Coronary artery (tissue), 2 donors: ENCODE data around the gene RGS14.
A peak's percentile ranks its signal among the peaks of the same experiment; 100 is the strongest.

Source experiments
- DNase-seq: peaks from one replicate; pipeline ENCODE4 v3.0.0-alpha.2; 2017; ENCODE audit warnings: low spot score
- H3K27ac ChIP-seq, 2 donors: fragments of 200-600 bp; sonication (generic); one replicate each; pipeline ENCODE4 v1.5.1; 2016 to 2019
- H3K4me3 ChIP-seq: fragments of 200-600 bp; sonication (generic); 2 replicates; pipeline ENCODE4 v1.5.1; 2016; ENCODE audit warnings: mild to moderate bottlenecking, moderate library complexity
- CTCF ChIP-seq: fragments of 200-600 bp; sonication (generic); IDR thresholded peaks from one replicate; pipeline ENCODE4 v1.5.1; 2019; ENCODE audit warnings: antibody characterized with exemption

RGS14 gene

GRCh38 chr5:177357459-177358351 is at the start of gene RGS14:
RGS14 (plus strand) TSS chr5:177357924; CDS start chr5:177358025, 101 bp downstream.
- DNase-seq = no peak
- peak within 1 kb of the TSS in 1 of 2 donors; percentile 64 for H3K27ac ChIP-seq

GRCh38 chr5:177308740-177309139 is 49.0 kb upstream of the RGS14 start:
- DNase-seq = no peak
- Histone ChIP-seq H3K4me3 (no peak overlapping the region), H3K27ac (no peak overlapping the region)
- TF ChIP-seq CTCF = no peak

More at GRCh38 chr5:177357459-177358351, at the start of gene RGS14:
- peak within 1 kb of the TSS; percentile 65 for H3K4me3 ChIP-seq
- no peak for TF ChIP-seq CTCF

- no peak overlapping the region for H3K27ac ChIP-seq
Observed at GRCh38 chr5:177309351-177310191, 48.2 kb upstream of the RGS14 start.

GRCh38 chr5:177310332-177310731 is 47.4 kb upstream of the RGS14 start:
- DNase-seq = no peak
- Histone ChIP-seq H3K4me3 (no peak overlapping the region), H3K27ac (no peak overlapping the region)

More at GRCh38 chr5:177309351-177310191, 48.2 kb upstream of the RGS14 start:
- TF ChIP-seq CTCF = peak; percentile 47
- DNase-seq = no peak
- no peak overlapping the region for H3K4me3 ChIP-seq

GRCh38 chr5:177310757-177311391 is 46.9 kb upstream of the RGS14 start:
- no peak overlapping the region for H3K27ac ChIP-seq
- no peak for DNase-seq
- peak overlapping the region; percentile 74 for H3K4me3 ChIP-seq
- TF ChIP-seq CTCF = no peak

More at GRCh38 chr5:177310332-177310731, 47.4 kb upstream of the RGS14 start:
- no peak for TF ChIP-seq CTCF

GRCh38 chr5:177311392-177311722 is 46.4 kb upstream of the RGS14 start:
- no peak for DNase-seq
- no peak for TF ChIP-seq CTCF

More at GRCh38 chr5:177311392-177311722, 46.4 kb upstream of the RGS14 start:
- peak overlapping the region; percentile 74 for H3K4me3 ChIP-seq
- no peak overlapping the region for H3K27ac ChIP-seq
